ENCODE measurements around the gene CFAP97.

The CFAP97 gene

DNA sequence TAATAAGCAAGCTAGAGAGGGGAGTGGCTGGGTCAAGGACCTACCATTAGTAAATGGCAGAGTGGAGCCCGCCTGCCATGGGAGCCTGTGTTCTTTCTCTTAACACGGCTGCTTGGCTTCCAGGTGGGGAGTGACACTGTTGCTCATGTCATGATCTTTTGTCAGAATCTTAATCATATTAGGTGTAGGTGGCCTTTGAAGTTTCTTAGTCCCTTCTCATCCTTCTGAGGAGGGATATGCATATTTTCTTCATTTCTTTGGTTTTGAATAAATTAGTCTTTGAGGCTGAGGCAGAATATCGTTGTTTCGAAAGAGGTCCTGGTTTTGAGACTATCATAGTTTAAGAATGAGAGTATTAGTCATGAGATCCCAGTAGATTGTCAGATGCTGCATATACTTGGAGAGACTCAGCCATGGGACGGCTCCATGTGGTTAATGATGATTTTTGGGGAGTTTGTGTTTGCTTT is 34.4 kb upstream of the CFAP97 start:
- H3K9me3 ChIP-seq (ENCODE audit: control insufficient read depth in 1 of 2, low read length in 2 of 2), result peaks cover 2 to 10% of the 10 kb centered on the region in 2 donors
- no peaks in the 10 kb centered on the region for H3K36me3 ChIP-seq (ENCODE audit: control insufficient read depth in 1 of 2, insufficient read depth in 2 of 2, low read length in 2 of 2)
- no peaks in the 10 kb centered on the region for H3K27me3 ChIP-seq (ENCODE audit: control insufficient read depth in 1 of 2, insufficient read depth in 2 of 2, low read length in 2 of 2)
- H3K9ac ChIP-seq (ENCODE audit: low read depth in 1 of 2, low read length in 2 of 2), result no peak overlapping the region
- H3K4me3 ChIP-seq (ENCODE audit: low read depth in 1 of 2, low read length in 2 of 2), result no peak overlapping the region
- H3K4me1 ChIP-seq (ENCODE audit: control insufficient read depth in 1 of 2, insufficient read depth in 2 of 2, low read length in 2 of 2), result peaks cover 0 to 7% of the 10 kb centered on the region in 2 donors
- no peak overlapping the region for H3K27ac ChIP-seq (ENCODE audit: low read depth, low read length)

DNA sequence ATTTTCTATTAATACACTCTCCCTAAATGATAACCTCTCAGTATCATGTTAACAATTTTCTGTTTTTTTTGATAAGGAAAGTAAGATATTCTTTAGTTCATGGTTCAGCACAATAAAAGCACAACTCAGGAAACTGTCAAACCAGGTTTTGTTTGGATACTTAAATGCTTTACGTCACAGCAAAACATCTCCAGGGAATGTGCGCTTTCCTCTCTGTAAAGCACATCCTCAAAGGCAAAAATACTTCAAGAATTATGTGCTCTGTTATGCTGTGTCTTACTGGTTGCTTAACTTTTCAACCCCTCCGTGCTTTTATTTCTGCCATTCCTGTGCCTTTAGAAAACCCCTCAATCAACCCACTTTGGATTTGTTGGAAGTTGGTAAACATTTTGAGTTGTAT is 33.4 kb upstream of the CFAP97 start:
- no peak overlapping the region for H3K27ac ChIP-seq (ENCODE audit: low read depth, low read length)
- no peaks in the 10 kb centered on the region for H3K36me3 ChIP-seq (ENCODE audit: control insufficient read depth in 1 of 2, insufficient read depth in 2 of 2, low read length in 2 of 2)
- peaks cover 3 to 10% of the 10 kb centered on the region in 2 donors for H3K4me1 ChIP-seq (ENCODE audit: control insufficient read depth in 1 of 2, insufficient read depth in 2 of 2, low read length in 2 of 2)
- H3K4me3 ChIP-seq (ENCODE audit: low read depth in 1 of 2, low read length in 2 of 2), result no peak overlapping the region
- H3K27me3 ChIP-seq (ENCODE audit: control insufficient read depth in 1 of 2, insufficient read depth in 2 of 2, low read length in 2 of 2), result no peaks in the 10 kb centered on the region
- H3K9ac ChIP-seq (ENCODE audit: low read depth in 1 of 2, low read length in 2 of 2), result no peak overlapping the region
- peaks cover 2 to 10% of the 10 kb centered on the region in 2 donors for H3K9me3 ChIP-seq (ENCODE audit: control insufficient read depth in 1 of 2, low read length in 2 of 2)

GRCh38 chr4:185235843-185236503 is 32.2 kb upstream of the CFAP97 start:
- Histone ChIP-seq H3K36me3 (ENCODE audit: control insufficient read depth in 1 of 2, insufficient read depth in 2 of 2, low read length in 2 of 2) (no peaks in the 10 kb centered on the region), H3K9ac (ENCODE audit: low read depth in 1 of 2, low read length in 2 of 2) (no peak overlapping the region), H3K27ac (ENCODE audit: low read depth, low read length) (no peak overlapping the region), H3K4me1 (ENCODE audit: control insufficient read depth in 1 of 2, insufficient read depth in 2 of 2, low read length in 2 of 2) (peaks cover 7 to 13% of the 10 kb centered on the region in 2 donors), H3K4me3 (ENCODE audit: low read depth in 1 of 2, low read length in 2 of 2) (no peak overlapping the region), H3K9me3 (ENCODE audit: control insufficient read depth in 1 of 2, low read length in 2 of 2) (peaks cover 2 to 10% of the 10 kb centered on the region in 2 donors), H3K27me3 (ENCODE audit: control insufficient read depth in 1 of 2, insufficient read depth in 2 of 2, low read length in 2 of 2) (no peaks in the 10 kb centered on the region)

DNA sequence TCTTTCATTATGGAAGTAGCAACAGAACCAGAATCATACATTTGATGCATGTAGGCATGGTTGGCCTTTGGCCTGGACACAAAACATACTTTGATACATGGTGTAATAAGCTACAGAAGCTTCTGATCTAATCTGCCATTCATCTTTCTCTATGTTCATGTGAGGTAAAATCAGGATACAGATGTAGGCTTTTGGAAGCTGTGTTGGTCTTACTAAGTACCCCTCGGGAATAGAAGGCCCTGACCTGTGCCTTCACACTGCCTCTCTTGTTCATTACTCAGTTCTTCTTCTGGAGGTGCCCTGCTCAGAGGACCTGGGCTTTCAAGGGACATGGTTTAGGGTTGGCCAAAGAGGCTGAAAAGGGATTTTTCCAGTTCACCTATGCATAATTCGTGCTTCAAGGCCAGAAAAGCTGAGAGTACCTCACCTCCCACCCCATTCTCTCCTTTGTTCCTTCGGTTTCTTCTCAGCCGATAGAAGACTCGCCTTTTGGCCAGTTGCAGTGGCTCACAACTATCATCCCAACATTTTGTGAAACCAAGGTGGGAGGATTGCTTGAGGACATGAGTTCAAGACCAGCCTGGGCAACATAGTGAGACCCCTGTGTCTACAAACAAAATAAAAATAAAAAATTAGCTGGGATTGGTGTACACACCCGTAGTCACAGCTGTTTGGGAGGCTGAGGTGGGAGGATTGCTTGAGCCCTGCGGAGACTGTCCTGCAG is 31.5 kb upstream of the CFAP97 start:
- Histone ChIP-seq H3K9me3 (ENCODE audit: control insufficient read depth in 1 of 2, low read length in 2 of 2) (peaks cover 2 to 10% of the 10 kb centered on the region in 2 donors), H3K27me3 (ENCODE audit: control insufficient read depth in 1 of 2, insufficient read depth in 2 of 2, low read length in 2 of 2) (no peaks in the 10 kb centered on the region), H3K4me1 (ENCODE audit: control insufficient read depth in 1 of 2, insufficient read depth in 2 of 2, low read length in 2 of 2) (peaks cover 7 to 13% of the 10 kb centered on the region in 2 donors), H3K36me3 (ENCODE audit: control insufficient read depth in 1 of 2, insufficient read depth in 2 of 2, low read length in 2 of 2) (no peaks in the 10 kb centered on the region), H3K27ac (ENCODE audit: low read depth, low read length) (no peak overlapping the region), H3K4me3 (ENCODE audit: low read depth in 1 of 2, low read length in 2 of 2) (no peak overlapping the region), H3K9ac (ENCODE audit: low read depth in 1 of 2, low read length in 2 of 2) (no peak overlapping the region)

DNA sequence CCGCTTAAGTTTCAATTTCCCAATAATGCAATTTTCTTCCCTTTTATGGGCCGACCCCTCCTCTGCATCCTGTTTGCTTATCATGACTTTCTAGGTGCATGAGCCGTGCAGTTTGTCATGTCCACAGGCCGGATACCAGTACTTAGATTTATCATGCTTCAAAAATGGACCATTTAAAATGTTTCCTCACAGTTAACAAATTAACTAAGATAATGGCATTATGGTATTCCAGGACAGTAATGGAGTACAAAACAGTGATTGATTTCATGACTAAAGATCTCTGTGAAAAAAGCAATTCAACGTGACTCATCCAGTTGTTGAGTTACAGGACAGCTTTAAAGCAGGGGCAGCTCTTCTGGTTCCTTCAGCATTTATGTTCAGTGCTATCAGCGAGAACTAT is 28.6 kb upstream of the CFAP97 start:
- H3K27ac ChIP-seq (ENCODE audit: low read depth, low read length), result no peak overlapping the region
- peaks cover 7 to 13% of the 10 kb centered on the region in 2 donors for H3K4me1 ChIP-seq (ENCODE audit: control insufficient read depth in 1 of 2, insufficient read depth in 2 of 2, low read length in 2 of 2)
- no peaks in the 10 kb centered on the region for H3K9me3 ChIP-seq (ENCODE audit: control insufficient read depth in 1 of 2, low read length in 2 of 2)
- no peak overlapping the region for H3K4me3 ChIP-seq (ENCODE audit: low read depth in 1 of 2, low read length in 2 of 2)
- no peaks in the 10 kb centered on the region for H3K36me3 ChIP-seq (ENCODE audit: control insufficient read depth in 1 of 2, insufficient read depth in 2 of 2, low read length in 2 of 2)
- H3K27me3 ChIP-seq (ENCODE audit: control insufficient read depth in 1 of 2, insufficient read depth in 2 of 2, low read length in 2 of 2), result no peaks in the 10 kb centered on the region
- no peak overlapping the region for H3K9ac ChIP-seq (ENCODE audit: low read depth in 1 of 2, low read length in 2 of 2)

GRCh38 chr4:185229021-185229818 is 25.4 kb upstream of the CFAP97 start:
- Histone ChIP-seq H3K9me3 (ENCODE audit: control insufficient read depth in 1 of 2, low read length in 2 of 2) (no peaks in the 10 kb centered on the region), H3K27ac (ENCODE audit: low read depth, low read length) (no peak overlapping the region), H3K9ac (ENCODE audit: low read depth in 1 of 2, low read length in 2 of 2) (no peak overlapping the region), H3K27me3 (ENCODE audit: control insufficient read depth in 1 of 2, insufficient read depth in 2 of 2, low read length in 2 of 2) (no peaks in the 10 kb centered on the region), H3K4me3 (ENCODE audit: low read depth in 1 of 2, low read length in 2 of 2) (no peak overlapping the region), H3K36me3 (ENCODE audit: control insufficient read depth in 1 of 2, insufficient read depth in 2 of 2, low read length in 2 of 2) (no peaks in the 10 kb centered on the region), H3K4me1 (ENCODE audit: control insufficient read depth in 1 of 2, insufficient read depth in 2 of 2, low read length in 2 of 2) (peaks cover 5 to 7% of the 10 kb centered on the region in 2 donors)

DNA sequence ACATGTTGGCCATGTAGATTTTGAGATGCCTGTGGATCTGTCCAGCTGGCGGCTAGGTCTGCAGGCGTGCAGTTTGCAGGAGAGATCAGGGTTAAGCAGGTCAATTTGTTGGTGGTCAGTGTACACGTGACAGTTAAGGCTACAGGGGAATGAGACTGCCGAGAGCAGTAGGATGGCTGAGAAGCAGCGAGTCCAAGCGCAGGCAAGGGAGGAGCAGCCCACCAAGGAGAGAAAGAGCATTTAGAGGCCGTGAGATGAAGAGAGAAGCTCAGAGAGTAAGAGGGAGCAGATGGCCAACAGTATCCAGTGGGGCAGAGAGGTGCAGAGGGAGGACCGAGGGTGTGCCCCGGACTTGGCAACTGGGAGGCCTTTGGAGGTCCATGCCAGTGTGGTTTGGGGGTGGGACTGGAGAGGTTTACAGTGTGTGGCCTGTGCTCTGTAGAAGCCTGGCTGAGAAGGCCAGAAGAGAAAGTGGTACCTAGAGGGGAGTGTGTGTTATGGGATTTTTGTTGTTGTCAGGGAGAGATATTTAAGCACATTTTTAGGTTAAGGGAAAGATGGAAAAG is 24.0 kb upstream of the CFAP97 start:
- H3K27ac ChIP-seq (ENCODE audit: low read depth, low read length), result no peak overlapping the region
- no peaks in the 10 kb centered on the region for H3K9me3 ChIP-seq (ENCODE audit: control insufficient read depth in 1 of 2, low read length in 2 of 2)
- H3K4me1 ChIP-seq (ENCODE audit: control insufficient read depth in 1 of 2, insufficient read depth in 2 of 2, low read length in 2 of 2), result peaks cover 5 to 7% of the 10 kb centered on the region in 2 donors
- no peaks in the 10 kb centered on the region for H3K36me3 ChIP-seq (ENCODE audit: control insufficient read depth in 1 of 2, insufficient read depth in 2 of 2, low read length in 2 of 2)
- no peak overlapping the region for H3K9ac ChIP-seq (ENCODE audit: low read depth in 1 of 2, low read length in 2 of 2)
- H3K4me3 ChIP-seq (ENCODE audit: low read depth in 1 of 2, low read length in 2 of 2), result no peak overlapping the region
- H3K27me3 ChIP-seq (ENCODE audit: control insufficient read depth in 1 of 2, insufficient read depth in 2 of 2, low read length in 2 of 2), result no peaks in the 10 kb centered on the region

GRCh38 chr4:185227131-185227551 is 23.3 kb upstream of the CFAP97 start:
- H3K9ac ChIP-seq (ENCODE audit: low read depth in 1 of 2, low read length in 2 of 2), result no peak overlapping the region

DNA sequence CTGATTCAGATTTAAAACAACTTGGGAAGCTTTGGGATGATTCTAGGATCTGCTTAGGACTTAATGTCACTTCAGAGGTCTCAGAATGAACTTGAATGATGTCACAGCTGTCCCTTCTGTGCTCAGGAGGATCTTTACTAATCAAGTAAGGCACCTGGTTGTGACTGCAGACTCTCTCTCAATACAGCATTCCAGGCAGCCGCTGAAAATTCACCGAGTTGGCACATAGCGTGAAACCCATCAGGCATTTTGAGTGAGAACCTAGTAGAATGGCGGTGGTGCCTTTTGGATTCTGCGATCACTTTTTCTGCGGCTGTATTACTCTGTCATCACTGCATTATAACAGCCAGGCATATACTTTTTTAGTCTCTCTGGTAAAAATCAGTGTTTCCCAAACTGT is 22.1 kb upstream of the CFAP97 start:
- no peak overlapping the region for H3K9ac ChIP-seq (ENCODE audit: low read depth in 1 of 2, low read length in 2 of 2)
- H3K9me3 ChIP-seq (ENCODE audit: control insufficient read depth in 1 of 2, low read length in 2 of 2), result no peaks in the 10 kb centered on the region
- no peaks in the 10 kb centered on the region for H3K36me3 ChIP-seq (ENCODE audit: control insufficient read depth in 1 of 2, insufficient read depth in 2 of 2, low read length in 2 of 2)
- H3K4me1 ChIP-seq (ENCODE audit: control insufficient read depth in 1 of 2, insufficient read depth in 2 of 2, low read length in 2 of 2), result no peaks in the 10 kb centered on the region
- no peak overlapping the region for H3K4me3 ChIP-seq (ENCODE audit: low read depth in 1 of 2, low read length in 2 of 2)
- H3K27ac ChIP-seq (ENCODE audit: low read depth, low read length), result no peak overlapping the region
- H3K27me3 ChIP-seq (ENCODE audit: control insufficient read depth in 1 of 2, insufficient read depth in 2 of 2, low read length in 2 of 2), result no peaks in the 10 kb centered on the region

More at GRCh38 chr4:185227131-185227551, 23.3 kb upstream of the CFAP97 start:
- peaks cover 2 to 4% of the 10 kb centered on the region in 2 donors for H3K4me1 ChIP-seq (ENCODE audit: control insufficient read depth in 1 of 2, insufficient read depth in 2 of 2, low read length in 2 of 2)
- no peak overlapping the region for H3K4me3 ChIP-seq (ENCODE audit: low read depth in 1 of 2, low read length in 2 of 2)
- H3K27ac ChIP-seq (ENCODE audit: low read depth, low read length), result no peak overlapping the region
- H3K27me3 ChIP-seq (ENCODE audit: control insufficient read depth in 1 of 2, insufficient read depth in 2 of 2, low read length in 2 of 2), result no peaks in the 10 kb centered on the region
- no peaks in the 10 kb centered on the region for H3K36me3 ChIP-seq (ENCODE audit: control insufficient read depth in 1 of 2, insufficient read depth in 2 of 2, low read length in 2 of 2)
- H3K9me3 ChIP-seq (ENCODE audit: control insufficient read depth in 1 of 2, low read length in 2 of 2), result no peaks in the 10 kb centered on the region
